HG02588 (cell line): ENCODE data around the gene COX5B.
"Not testable (repeated sequence)": the region's sequence is repeated elsewhere in the genome, so short reads cannot be mapped to it uniquely, and the experiment has no call there.

Source experiments
- ATAC-seq: cut with Tn5 transposase; IDR thresholded peaks from one replicate; pipeline ENCODE4 v1.9.1; 2021; ENCODE audit warnings: mild to moderate bottlenecking, moderate library complexity; ENCODE audit not compliant: unreplicated experiment

Gene COX5B, protein sequence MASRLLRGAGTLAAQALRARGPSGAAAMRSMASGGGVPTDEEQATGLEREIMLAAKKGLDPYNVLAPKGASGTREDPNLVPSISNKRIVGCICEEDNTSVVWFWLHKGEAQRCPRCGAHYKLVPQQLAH

GRCh38 chr2:97645695-97646629, at the start of gene COX5B:
TSS of gene COX5B (plus strand) at chr2:97646062. CDS start at chr2:97646087, 25 bp downstream.
- ATAC-seq, result peak; percentile 93

DNA sequence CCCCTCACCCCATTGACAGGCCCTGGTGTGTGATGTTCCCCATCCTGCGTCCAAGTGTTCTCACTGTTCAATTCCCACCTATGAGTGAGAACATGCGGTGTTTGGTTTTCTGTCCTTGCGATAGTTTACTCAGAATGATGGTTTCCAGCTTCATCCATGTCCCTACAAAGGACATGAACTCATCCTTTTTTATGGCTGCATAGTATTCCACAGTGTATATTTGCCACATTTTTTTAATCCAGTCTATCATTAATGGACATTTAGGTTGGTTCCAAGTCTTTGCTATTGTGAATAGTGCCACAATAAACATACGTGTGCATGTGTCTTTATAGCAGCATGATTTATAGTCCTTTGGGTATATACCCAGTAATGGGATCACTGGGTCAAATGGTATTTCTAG, 49.7 kb upstream of the COX5B start:
- ATAC-seq, result not testable (repeated sequence)

DNA sequence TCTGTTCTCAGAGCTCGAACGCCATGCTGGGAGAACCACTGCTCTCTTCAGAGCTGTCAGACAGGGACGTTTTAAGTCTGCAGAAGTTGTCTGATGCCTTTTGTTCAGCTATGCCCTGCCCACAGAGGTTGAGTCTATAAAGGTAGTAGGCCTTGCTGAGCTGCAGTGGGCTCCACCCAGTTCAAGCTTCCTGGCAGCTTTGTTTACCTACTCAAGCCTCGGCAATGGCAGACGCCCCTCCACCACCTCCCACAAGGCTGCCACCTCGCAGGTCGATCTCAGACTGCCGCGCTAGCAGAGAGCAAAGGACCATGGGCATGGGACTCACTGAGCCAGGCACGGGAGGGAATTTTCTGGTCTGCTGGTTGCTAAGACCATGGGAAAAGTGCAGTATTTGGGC, 44.3 kb upstream of the COX5B start:
- ATAC-seq, result not testable (repeated sequence)

- ATAC-seq, result not testable (repeated sequence)
Observed at GRCh38 chr2:97605109-97605508, 40.8 kb upstream of the COX5B start.

GRCh38 chr2:97605524-97606339, 40.1 kb upstream of the COX5B start:
- ATAC-seq, result not testable (repeated sequence)

- not testable (repeated sequence) for ATAC-seq
Observed at GRCh38 chr2:97608745-97609144, 37.1 kb upstream of the COX5B start.

- ATAC-seq, result not testable (repeated sequence)
Observed at GRCh38 chr2:97611895-97612294, 34.0 kb upstream of the COX5B start.

DNA sequence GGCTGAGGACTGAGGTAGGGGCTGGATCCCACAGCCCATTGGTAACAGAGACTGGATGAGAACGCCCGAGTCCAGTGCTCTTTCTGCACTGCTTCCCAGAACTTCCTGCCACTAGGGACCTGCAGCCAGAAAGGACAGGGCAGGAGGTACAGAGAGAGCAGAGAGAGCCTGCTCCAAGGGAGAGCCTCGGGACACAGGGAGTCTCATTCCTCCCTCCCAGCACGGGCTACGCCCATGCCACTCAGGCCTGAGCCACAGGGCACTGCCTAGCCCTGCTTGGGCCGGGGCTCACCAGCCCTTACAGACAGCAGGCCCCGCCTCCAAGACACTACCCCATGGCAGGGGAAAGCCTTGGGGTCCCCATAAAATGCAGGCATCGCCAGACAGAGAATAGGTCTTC, 30.1 kb upstream of the COX5B start:
- not testable (repeated sequence) for ATAC-seq

DNA sequence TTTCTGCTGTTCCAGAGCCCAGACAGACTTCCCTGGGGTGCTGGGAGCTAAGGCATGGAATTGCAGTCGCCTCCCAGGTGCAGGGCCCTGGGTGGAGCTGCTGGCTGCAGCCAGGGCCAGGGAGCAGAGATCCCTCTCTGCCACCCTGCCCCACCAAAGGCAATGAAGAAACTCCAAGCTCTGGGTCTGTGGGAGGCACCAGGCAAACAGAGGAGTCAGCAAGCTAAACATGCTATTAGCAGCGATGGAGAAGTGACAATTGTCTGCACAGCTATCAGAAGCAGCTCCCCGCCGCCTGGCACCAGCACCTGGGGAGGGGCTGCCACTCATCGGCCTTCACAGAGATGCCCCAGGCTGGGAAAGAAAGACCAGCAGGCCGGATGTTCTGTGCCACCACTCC, 28.0 kb upstream of the COX5B start:
- ATAC-seq, result no peak

GRCh38 chr2:97618939-97619827, 26.7 kb upstream of the COX5B start:
- ATAC-seq, result not testable (repeated sequence)

GRCh38 chr2:97620492-97620891, 25.4 kb upstream of the COX5B start:
- ATAC-seq, result not testable (repeated sequence)

GRCh38 chr2:97622976-97623375, 22.9 kb upstream of the COX5B start:
- not testable (repeated sequence) for ATAC-seq

GRCh38 chr2:97625354-97626048, 20.4 kb upstream of the COX5B start:
- not testable (repeated sequence) for ATAC-seq

- not testable (repeated sequence) for ATAC-seq
Observed at GRCh38 chr2:97626049-97626430, 19.8 kb upstream of the COX5B start.

- ATAC-seq, result no peak
Observed at GRCh38 chr2:97644023-97644717, 1.7 kb upstream of the COX5B start.

DNA sequence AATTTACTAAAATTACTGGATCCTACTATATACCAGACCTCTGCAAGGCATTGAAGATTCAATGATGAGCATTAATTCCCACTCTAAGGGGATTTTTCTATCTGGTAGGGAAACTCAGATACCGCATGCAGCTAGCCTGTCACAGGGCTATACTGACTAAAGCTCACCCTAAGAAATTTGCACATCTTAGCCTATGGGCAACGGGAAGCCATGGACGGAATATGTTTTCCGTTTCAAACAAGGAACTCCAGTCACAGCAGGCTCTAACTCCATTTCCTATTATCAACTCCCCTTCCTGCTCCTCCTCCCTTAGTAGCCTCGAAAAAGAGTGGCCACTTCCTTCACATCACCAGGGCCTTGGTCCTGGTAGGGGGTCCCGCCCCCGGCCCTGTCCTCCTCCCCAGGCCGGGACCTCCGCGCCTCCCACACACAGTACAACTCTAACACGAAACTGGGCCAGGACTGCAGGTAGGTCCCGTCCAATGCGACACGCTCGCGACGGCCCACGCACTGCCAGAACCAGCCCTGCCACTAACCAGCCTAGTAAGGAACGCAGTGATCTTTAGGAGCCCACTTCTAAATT, 659 bp upstream of the COX5B start:
- ATAC-seq, result peak; percentile 22

- ATAC-seq, result no peak
Observed at GRCh38 chr2:97646977-97647376, 1.1 kb downstream of the COX5B start.

DNA sequence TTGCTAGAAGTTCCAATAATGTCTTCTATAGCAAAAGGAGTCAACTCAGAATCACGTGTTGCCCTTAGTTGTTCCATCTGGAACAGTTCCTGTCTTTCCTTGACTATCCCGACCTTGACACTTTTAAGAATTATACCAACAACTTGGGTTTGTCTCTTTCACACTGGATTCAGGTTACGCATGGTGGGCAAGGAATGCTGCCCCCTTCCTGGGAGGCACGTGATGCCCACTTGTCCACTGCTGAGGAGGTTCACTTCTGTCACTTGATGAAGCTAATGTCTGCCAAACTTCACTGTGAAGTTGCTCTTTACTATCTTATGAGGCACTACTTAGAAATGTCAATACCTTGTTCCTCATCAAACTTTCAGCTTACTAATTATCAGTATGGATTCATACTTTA, 5.3 kb downstream of the COX5B start:
- ATAC-seq, result no peak

DNA sequence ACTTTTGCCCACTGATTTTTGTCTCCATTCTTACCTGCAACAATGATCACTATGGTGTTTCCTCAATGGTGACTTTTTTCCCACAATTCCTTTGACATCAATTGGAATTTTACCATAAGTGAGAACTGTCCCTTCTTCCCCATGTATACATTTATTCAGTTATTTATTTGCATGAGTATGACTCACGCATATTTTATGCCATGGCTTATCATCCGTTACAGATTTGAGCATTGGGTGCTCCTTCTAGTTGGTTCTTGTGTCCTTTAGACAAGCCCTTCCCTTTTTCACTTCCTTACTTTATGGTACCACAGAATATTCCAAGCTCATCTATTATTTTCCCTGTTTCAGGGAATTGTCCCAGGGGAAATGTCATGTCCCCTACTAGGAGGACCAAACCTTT, 7.6 kb downstream of the COX5B start:
- no peak for ATAC-seq
